CD4-positive, alpha-beta T cell (primary cell): ENCODE data around the gene PAK3. TPM values are rescaled to one million over a fixed set of nuclear protein-coding genes. Genes with fewer than 3 reads are reported as not detected.

Experiments used
- ATAC-seq: fragments of 200-7000 bp; cut with Tn5 transposase; one replicate; pipeline ENCODE4 v1.10.0; 2022; ENCODE audit warnings: mild to moderate bottlenecking; ENCODE audit not compliant: poor library complexity
- CTCF ChIA-PET: fragments of 350-600 bp; sonication (Branson Sonifier 250); formaldehyde crosslinking; loops from one replicate; lab custom pipeline; 2021; ENCODE audit warnings: antibody characterized with exemption, inconsistent platforms; lab: Charles Lee
- POLR2A ChIA-PET: fragments of 350-600 bp; sonication (Branson Sonifier 250); formaldehyde crosslinking; loops from one replicate; lab custom pipeline; 2021; ENCODE audit warnings: antibody characterized with exemption, inconsistent platforms; lab: Charles Lee
- DNase-seq, 14 experiments: peaks; one replicate each; pipeline ENCODE4 v3.0.0-alpha.2; 2013 to 2020; ENCODE audit warnings: mixed read lengths in 2 of 14
- H3K27ac ChIP-seq, 2 donors: one replicate each; pipeline versions ENCODE4 v1.5.1 to v1.7.0; 2013; ENCODE audit warnings: low read length in 2 of 2, low read depth in 1 of 2, mild to moderate bottlenecking in 1 of 2
- H3K27me3 ChIP-seq, 2 experiments: 1 replicate in 1 of 2; 2 replicates in 1 of 2; pipeline versions ENCODE4 v1.6.1 to v1.7.0; 2013; ENCODE audit warnings: low read length in 2 of 2, control low read depth in 1 of 2, mild to moderate bottlenecking in 1 of 2, moderate library complexity in 1 of 2; ENCODE audit not compliant: insufficient read depth in 2 of 2, control insufficient read depth in 1 of 2
- H3K36me3 ChIP-seq: one replicate; pipeline ENCODE4 v1.6.1; 2013; ENCODE audit warnings: low read length, control low read depth; ENCODE audit not compliant: insufficient read depth
- H3K4me1 ChIP-seq: one replicate; pipeline ENCODE4 v1.6.1; 2013; ENCODE audit warnings: low read length, control low read depth; ENCODE audit not compliant: insufficient read depth
- H3K4me3 ChIP-seq: one replicate; pipeline ENCODE4 v1.5.1; 2013; ENCODE audit warnings: mild to moderate bottlenecking, low read length, moderate library complexity
- H3K9me3 ChIP-seq, 2 experiments: 1 replicate in 1 of 2; 2 replicates in 1 of 2; pipeline versions ENCODE4 v1.6.1 to v1.7.0; 2013; ENCODE audit warnings: low read length in 2 of 2, mild to moderate bottlenecking in 2 of 2, control low read depth in 1 of 2, moderate library complexity in 1 of 2; ENCODE audit not compliant: control insufficient read depth in 1 of 2, insufficient read depth in 1 of 2
- H3K27ac Mint-ChIP-seq: one replicate; pipeline ENCODE4 v1.8.0; 2020; ENCODE audit warnings: mixed read lengths
- H3K27me3 Mint-ChIP-seq: one replicate; pipeline ENCODE4 v1.8.0; 2021; ENCODE audit warnings: mixed read lengths
- H3K36me3 Mint-ChIP-seq: one replicate; pipeline ENCODE4 v1.8.0; 2021; ENCODE audit warnings: low read depth, mixed read lengths
- H3K4me1 Mint-ChIP-seq: one replicate; pipeline ENCODE4 v1.8.0; 2021; ENCODE audit warnings: low read depth, mixed read lengths
- H3K4me3 Mint-ChIP-seq: one replicate; pipeline ENCODE4 v1.8.0; 2020; ENCODE audit warnings: mild to moderate bottlenecking, mixed read lengths
- H3K9me3 Mint-ChIP-seq: one replicate; pipeline ENCODE4 v1.8.0; 2020; ENCODE audit warnings: mixed read lengths
- intact Hi-C, 2 experiments: fragments of 100-400 bp; cut with DNase I in 1 of 2; cut with micrococcal nuclease in 1 of 2; formaldehyde crosslinking; loops; one replicate each; pipeline versions ENCODE4 v1.15.1 to v1.9.0; 2023 to 2025; cut with DNase I, micrococcal nuclease
- total RNA-seq, 174 experiments: library from RNA in 2 of 174; stranded (reverse) in 2 of 174; gene quantifications; one replicate each; pipeline ENCODE4 v1.2.3 and lab custom pipeline; 2021 to 2026
- TF ChIP-seq, protein P1 (sequence below): fragments of 200-600 bp; IDR thresholded peaks from one replicate; pipeline ENCODE4 v1.8.0; 2022; ENCODE audit warnings: antibody characterized with exemption, mild to moderate bottlenecking

The PAK3 gene
- total RNA-seq, 2 experiments from 2014 or later: 1.5 to 1.9 TPM

GRCh38 chrX:111071542-111072277 lies 24.3 kb upstream of the PAK3 start:
- Histone ChIP-seq H3K27ac (no peak overlapping the region), H3K9me3 (no peaks in the 10 kb centered on the region), H3K36me3 (no peaks in the 10 kb centered on the region), H3K4me1 (no peaks in the 10 kb centered on the region), H3K27me3 (no peaks in the 10 kb centered on the region), H3K4me3 (no peak overlapping the region)
- H3K27ac Mint-ChIP-seq: no peak overlapping the region
- DNase-seq (no peak), ATAC-seq (no peak)
- ChIA-PET CTCF (no interaction called here), POLR2A (no interaction called here)
- H3K9me3 Mint-ChIP-seq: no peaks in the 10 kb centered on the region
- TF ChIP-seq, protein P1, sequence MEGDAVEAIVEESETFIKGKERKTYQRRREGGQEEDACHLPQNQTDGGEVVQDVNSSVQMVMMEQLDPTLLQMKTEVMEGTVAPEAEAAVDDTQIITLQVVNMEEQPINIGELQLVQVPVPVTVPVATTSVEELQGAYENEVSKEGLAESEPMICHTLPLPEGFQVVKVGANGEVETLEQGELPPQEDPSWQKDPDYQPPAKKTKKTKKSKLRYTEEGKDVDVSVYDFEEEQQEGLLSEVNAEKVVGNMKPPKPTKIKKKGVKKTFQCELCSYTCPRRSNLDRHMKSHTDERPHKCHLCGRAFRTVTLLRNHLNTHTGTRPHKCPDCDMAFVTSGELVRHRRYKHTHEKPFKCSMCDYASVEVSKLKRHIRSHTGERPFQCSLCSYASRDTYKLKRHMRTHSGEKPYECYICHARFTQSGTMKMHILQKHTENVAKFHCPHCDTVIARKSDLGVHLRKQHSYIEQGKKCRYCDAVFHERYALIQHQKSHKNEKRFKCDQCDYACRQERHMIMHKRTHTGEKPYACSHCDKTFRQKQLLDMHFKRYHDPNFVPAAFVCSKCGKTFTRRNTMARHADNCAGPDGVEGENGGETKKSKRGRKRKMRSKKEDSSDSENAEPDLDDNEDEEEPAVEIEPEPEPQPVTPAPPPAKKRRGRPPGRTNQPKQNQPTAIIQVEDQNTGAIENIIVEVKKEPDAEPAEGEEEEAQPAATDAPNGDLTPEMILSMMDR: no peak
- H3K27me3 Mint-ChIP-seq: peaks cover 3% of the 10 kb centered on the region
- intact Hi-C loops: no loop called here
- no peaks in the 10 kb centered on the region for H3K36me3 Mint-ChIP-seq
- H3K4me3 Mint-ChIP-seq: no peak overlapping the region
- H3K4me1 Mint-ChIP-seq: no peaks in the 10 kb centered on the region

GRCh38 chrX:111083081-111083480 lies 12.9 kb upstream of the PAK3 start:
- TF ChIP-seq, protein P1: no peak
- no peaks in the 10 kb centered on the region for H3K9me3 Mint-ChIP-seq
- POLR2A ChIA-PET: no interaction called here
- peaks cover 10% of the 10 kb centered on the region for H3K27me3 Mint-ChIP-seq
- intact Hi-C loops: no loop called here
- Histone ChIP-seq H3K36me3 (no peaks in the 10 kb centered on the region), H3K27me3 (peaks cover 0 to 5% of the 10 kb centered on the region in 2 experiments), H3K4me3 (no peak overlapping the region), H3K27ac (no peak overlapping the region), H3K9me3 (no peaks in the 10 kb centered on the region), H3K4me1 (no peaks in the 10 kb centered on the region)
- no peak for ATAC-seq
- CTCF ChIA-PET: no interaction called here
- H3K36me3 Mint-ChIP-seq: no peaks in the 10 kb centered on the region
- H3K27ac Mint-ChIP-seq: no peak overlapping the region
- DNase-seq: no peak
- no peaks in the 10 kb centered on the region for H3K4me1 Mint-ChIP-seq
- H3K4me3 Mint-ChIP-seq: no peak overlapping the region

- Mint-ChIP-seq H3K36me3 (no peaks in the 10 kb centered on the region), H3K4me1 (no peaks in the 10 kb centered on the region), H3K4me3 (no peak overlapping the region), H3K9me3 (no peaks in the 10 kb centered on the region), H3K27ac (no peak overlapping the region), H3K27me3 (peaks cover 20% of the 10 kb centered on the region)
- ChIA-PET POLR2A (no interaction called here), CTCF (no interaction called here)
- intact Hi-C loops: no loop called here
- no peaks in the 10 kb centered on the region for H3K36me3 ChIP-seq
- H3K27ac ChIP-seq: no peak overlapping the region
- no peak for ATAC-seq
- H3K27me3 ChIP-seq: peaks cover 2 to 16% of the 10 kb centered on the region in 2 experiments
- TF ChIP-seq, protein P1: no peak
- no peaks in the 10 kb centered on the region for H3K9me3 ChIP-seq
- DNase-seq: no peak
- H3K4me1 ChIP-seq: no peaks in the 10 kb centered on the region
- H3K4me3 ChIP-seq: no peak overlapping the region
Observed at GRCh38 chrX:111086591-111087006, 9.4 kb upstream of the PAK3 start.
